ENCODE data around the gene GPC5.

GPC5 gene

GRCh38 chr13:91593456-91593855, 195.0 kb downstream of the GPC5 start:
- no peak for DNase-seq (ENCODE audit: low read depth)

- DNase-seq (ENCODE audit: low read depth) = no peak
Observed at GRCh38 chr13:91594061-91594460, 195.6 kb downstream of the GPC5 start.

GRCh38 chr13:91595677-91596076, 197.3 kb downstream of the GPC5 start:
- DNase-seq (ENCODE audit: low read depth) = no peak

GRCh38 chr13:91596842-91597241, 198.4 kb downstream of the GPC5 start:
- no peak for DNase-seq (ENCODE audit: low read depth)

GRCh38 chr13:91598655-91599054, 200.2 kb downstream of the GPC5 start:
- no peak for DNase-seq (ENCODE audit: low read depth)

GRCh38 chr13:91601273-91601672, 202.9 kb downstream of the GPC5 start:
- DNase-seq (ENCODE audit: low read depth) = no peak

GRCh38 chr13:91601807-91602206, 203.4 kb downstream of the GPC5 start:
- no peak for DNase-seq (ENCODE audit: low read depth)

- DNase-seq (ENCODE audit: low read depth) = no peak
Observed at GRCh38 chr13:91609353-91609752, 210.9 kb downstream of the GPC5 start.

- no peak for DNase-seq (ENCODE audit: low read depth)
Observed at GRCh38 chr13:91618315-91618714, 219.9 kb downstream of the GPC5 start.

- DNase-seq (ENCODE audit: low read depth) = no peak
Observed at GRCh38 chr13:91620670-91621141, 222.3 kb downstream of the GPC5 start.

GRCh38 chr13:91621161-91621560, 222.7 kb downstream of the GPC5 start:
- DNase-seq (ENCODE audit: low read depth) = no peak

- DNase-seq (ENCODE audit: low read depth) = no peak
Observed at GRCh38 chr13:91621963-91622362, 223.5 kb downstream of the GPC5 start.

GRCh38 chr13:91622778-91623550, 224.5 kb downstream of the GPC5 start:
- no peak for DNase-seq (ENCODE audit: low read depth)

- no peak for DNase-seq (ENCODE audit: low read depth)
Observed at GRCh38 chr13:91627952-91628739, 229.7 kb downstream of the GPC5 start.

GRCh38 chr13:91630946-91631345, 232.5 kb downstream of the GPC5 start:
- DNase-seq (ENCODE audit: low read depth) = no peak

GRCh38 chr13:91632086-91632485, 233.7 kb downstream of the GPC5 start:
- DNase-seq (ENCODE audit: low read depth) = no peak

GRCh38 chr13:91639330-91639729, 240.9 kb downstream of the GPC5 start:
- no peak for DNase-seq (ENCODE audit: low read depth)

GRCh38 chr13:91643394-91643793, 245.0 kb downstream of the GPC5 start:
- no peak for DNase-seq (ENCODE audit: low read depth)

GRCh38 chr13:91644806-91645205, 246.4 kb downstream of the GPC5 start:
- DNase-seq (ENCODE audit: low read depth) = no peak

- no peak for DNase-seq (ENCODE audit: low read depth)
Observed at GRCh38 chr13:91647361-91647990, 249.1 kb downstream of the GPC5 start.

GRCh38 chr13:91648012-91648411, 249.6 kb downstream of the GPC5 start:
- no peak for DNase-seq (ENCODE audit: low read depth)

- no peak for DNase-seq (ENCODE audit: low read depth)
Observed at GRCh38 chr13:91649456-91649855, 251.0 kb downstream of the GPC5 start.
